Coronary artery (tissue), 2 donors: Measurements from ENCODE around the gene CIITA.

Source experiments
- DNase-seq: peaks from one replicate; pipeline ENCODE4 v3.0.0-alpha.2; 2017; ENCODE audit warnings: low spot score
- H3K27ac ChIP-seq, 2 donors: fragments of 200-600 bp; sonication (generic); one replicate each; pipeline ENCODE4 v1.5.1; 2016 to 2019
- H3K4me3 ChIP-seq: fragments of 200-600 bp; sonication (generic); 2 replicates; pipeline ENCODE4 v1.5.1; 2016; ENCODE audit warnings: mild to moderate bottlenecking, moderate library complexity
- CTCF ChIP-seq: fragments of 200-600 bp; sonication (generic); IDR thresholded peaks from one replicate; pipeline ENCODE4 v1.5.1; 2019; ENCODE audit warnings: antibody characterized with exemption

Gene CIITA

DNA sequence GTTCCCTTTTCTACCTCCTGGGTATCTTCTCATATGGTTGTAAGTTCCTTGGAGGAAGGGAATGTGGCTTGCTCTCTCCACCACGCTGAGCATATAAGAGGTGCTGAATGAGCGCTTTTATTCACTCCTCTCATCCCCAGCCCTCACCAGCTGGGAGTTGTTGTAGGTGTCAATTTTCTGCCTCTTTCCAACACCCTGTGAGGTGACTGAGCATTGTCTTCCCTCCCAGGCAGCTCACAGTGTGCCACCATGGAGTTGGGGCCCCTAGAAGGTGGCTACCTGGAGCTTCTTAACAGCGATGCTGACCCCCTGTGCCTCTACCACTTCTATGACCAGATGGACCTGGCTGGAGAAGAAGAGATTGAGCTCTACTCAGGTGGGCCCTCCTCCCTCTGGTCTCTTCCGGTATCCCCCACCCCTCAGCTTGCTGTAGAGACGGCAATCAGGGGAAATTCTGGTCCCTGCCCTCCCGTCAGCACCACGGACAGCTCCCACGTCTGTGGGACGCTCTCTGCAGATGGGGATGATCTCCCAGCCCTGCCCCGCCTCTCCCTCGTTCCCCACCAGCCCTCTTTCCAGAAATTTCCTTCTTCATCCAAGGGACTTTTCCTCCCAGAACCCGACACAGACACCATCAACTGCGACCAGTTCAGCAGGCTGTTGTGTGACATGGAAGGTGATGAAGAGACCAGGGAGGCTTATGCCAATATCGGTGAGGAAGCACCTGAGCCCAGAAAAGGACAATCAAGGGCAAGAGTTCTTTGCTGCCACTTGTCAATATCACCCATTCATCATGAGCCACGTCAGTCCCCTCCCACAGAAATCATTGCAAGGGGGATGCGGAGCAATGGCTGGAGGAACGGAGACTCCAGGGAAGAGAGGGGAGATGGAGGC, 18.3 kb downstream of the CIITA start:
- no peak for DNase-seq
- Histone ChIP-seq H3K4me3 (no peak overlapping the region), H3K27ac (no peak overlapping the region)
- TF ChIP-seq CTCF, result no peak

DNA sequence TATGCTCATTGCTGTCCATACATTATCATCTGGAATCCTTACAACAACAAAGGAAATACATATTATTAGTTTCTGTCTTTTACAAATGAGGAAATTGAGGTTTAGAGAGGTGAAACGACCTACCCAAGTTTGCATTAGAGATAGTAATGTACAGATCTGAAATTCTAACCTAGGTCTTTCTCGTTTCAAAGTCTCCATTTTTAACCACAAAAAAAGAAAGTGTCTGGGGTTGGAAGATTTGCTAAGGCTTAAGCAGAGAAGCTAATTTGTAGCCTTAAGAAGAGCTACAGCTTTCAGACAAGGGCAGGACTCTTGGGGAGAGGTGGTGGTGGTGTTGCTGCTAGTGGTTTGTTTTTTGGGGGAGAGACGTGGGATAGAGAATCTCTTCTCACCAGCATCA, 19.2 kb downstream of the CIITA start:
- TF ChIP-seq CTCF, result no peak
- Histone ChIP-seq H3K4me3 (no peak overlapping the region), H3K27ac (no peak overlapping the region)
- DNase-seq, result no peak

GRCh38 chr16:10896723-10897122, 19.7 kb downstream of the CIITA start:
- no peak overlapping the region for H3K4me3 ChIP-seq
- H3K27ac ChIP-seq, result no peak overlapping the region
- no peak for DNase-seq
- TF ChIP-seq CTCF, result no peak

DNA sequence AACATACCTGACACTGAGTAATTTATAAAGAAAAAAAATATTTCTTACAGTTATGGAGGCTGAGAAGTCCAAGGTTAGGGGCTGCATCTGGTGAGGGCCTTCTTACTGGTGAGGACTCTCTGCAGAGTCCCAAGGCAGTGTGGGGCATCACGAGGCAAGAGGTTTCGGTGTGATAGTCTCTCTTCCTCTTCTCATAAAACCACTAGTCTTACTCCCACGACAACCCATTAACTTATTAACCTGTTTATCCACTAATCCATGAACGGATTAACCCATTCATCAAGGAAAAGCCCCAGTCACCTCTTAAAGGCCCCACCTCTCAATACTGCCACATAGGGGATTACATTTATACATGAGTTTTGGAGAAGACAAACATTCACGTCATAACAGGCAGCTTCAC, 20.1 kb downstream of the CIITA start:
- Histone ChIP-seq H3K4me3 (no peak overlapping the region), H3K27ac (no peak overlapping the region)
- TF ChIP-seq CTCF, result no peak
- no peak for DNase-seq

DNA sequence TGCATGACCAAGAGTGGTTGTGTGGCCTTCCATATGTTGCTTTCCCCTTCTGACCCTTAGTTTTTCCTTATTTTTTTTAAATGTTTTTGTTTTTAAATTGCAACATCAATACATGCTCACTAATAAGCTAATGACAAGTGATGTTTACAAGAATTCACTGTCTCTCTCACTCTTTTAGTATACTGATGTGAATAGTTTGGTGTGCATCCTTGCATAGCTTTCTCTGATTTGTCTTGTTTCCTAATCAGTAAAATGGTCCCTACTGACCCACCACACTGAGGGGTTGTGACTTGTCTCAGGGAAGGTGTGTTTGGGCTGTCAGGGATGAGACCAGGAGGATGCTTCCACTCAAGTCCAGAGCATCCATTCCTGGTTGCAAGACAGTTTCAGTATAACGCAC, 26.0 kb downstream of the CIITA start:
- Histone ChIP-seq H3K27ac (no peak overlapping the region), H3K4me3 (no peak overlapping the region)
- no peak for DNase-seq
- TF ChIP-seq CTCF, result no peak

- no peak for DNase-seq
- Histone ChIP-seq H3K27ac (no peak overlapping the region), H3K4me3 (no peak overlapping the region)
- TF ChIP-seq CTCF, result no peak
Observed at GRCh38 chr16:10906482-10906881, 29.5 kb downstream of the CIITA start.
